IMR-90 (cell line): Measurements from ENCODE around the gene KCNK4. TPM values are rescaled to one million over a fixed set of nuclear protein-coding genes. Genes with fewer than 3 reads are reported as not detected.

Source experiments
- ATAC-seq: fragments of 200-7000 bp; cut with Tn5 transposase; 2 replicates; pipeline ENCODE4 v1.9.1; 2020; ENCODE audit warnings: low read depth, mild to moderate bottlenecking, moderate library complexity
- BruUV-seq: library from RNA; stranded (reverse); fragments of 400-500 nt; replicated peaks from 2 replicates; lab custom pipeline; 2021; lab: Mats Ljungman, UMichigan
- CTCF ChIA-PET: fragments of 300-600 bp; formaldehyde crosslinking; extraction: SDS; loops from one replicate; lab custom pipeline; 2021; ENCODE audit warnings: antibody characterized with exemption; lab: Yijun Ruan, JAX
- POLR2A ChIA-PET: fragments of 300-600 bp; sonication (Branson Sonifier 250); formaldehyde crosslinking; loops from one replicate; lab custom pipeline; 2022; ENCODE audit warnings: antibody characterized with exemption; ENCODE audit not compliant: unreplicated experiment; lab: Charles Lee
- DNase-seq: peaks from one replicate; pipeline ENCODE4 v3.0.0; 2013
- H2AFZ ChIP-seq: replicated peaks from 2 replicates; pipeline ENCODE3; 2013; ENCODE audit warnings: low read length, mild to moderate bottlenecking; ENCODE audit not compliant: poor library complexity
- H2AK5ac ChIP-seq: 2 replicates; pipeline ENCODE4 v1.6.1; 2013; ENCODE audit warnings: low read depth, low read length, inconsistent platforms
- H2AK9ac ChIP-seq: replicated peaks from 2 replicates; pipeline ENCODE3; 2013; ENCODE audit warnings: mild to moderate bottlenecking, low read depth, low read length, moderate library complexity; ENCODE audit not compliant: poor library complexity
- H2BK120ac ChIP-seq: 2 replicates; pipeline ENCODE4 v1.6.1; 2013; ENCODE audit warnings: low read depth, low read length, inconsistent platforms
- H2BK15ac ChIP-seq: 3 replicates; pipeline ENCODE4 v1.6.1; 2013; ENCODE audit warnings: low read depth, low read length, inconsistent platforms
- H2BK20ac ChIP-seq: 2 replicates; pipeline ENCODE4 v1.6.1; 2013; ENCODE audit warnings: low read depth, mild to moderate bottlenecking, inconsistent platforms, low read length, moderate library complexity
- H2BK5ac ChIP-seq: 2 replicates; pipeline ENCODE4 v1.6.1; 2013; ENCODE audit warnings: mild to moderate bottlenecking, low read depth, low read length, inconsistent platforms; ENCODE audit not compliant: poor library complexity, severe bottlenecking
- H3K14ac ChIP-seq: replicated peaks from 2 replicates; pipeline ENCODE4 v1.6.1; 2013; ENCODE audit warnings: low read depth, low read length, inconsistent platforms
- H3K18ac ChIP-seq: 2 replicates; pipeline ENCODE4 v1.6.1; 2013; ENCODE audit warnings: low read depth, low read length, control low read depth
- H3K23ac ChIP-seq: 2 replicates; pipeline ENCODE4 v1.6.1; 2013; ENCODE audit warnings: low read depth, low read length, inconsistent platforms
- H3K27ac ChIP-seq: 2 replicates; pipeline ENCODE4 v1.5.1; 2013; ENCODE audit warnings: mild to moderate bottlenecking, control low read depth, low read length; ENCODE audit not compliant: insufficient read depth
- H3K27me3 ChIP-seq: 2 replicates; pipeline ENCODE4 v1.6.1; 2013; ENCODE audit warnings: low read length; ENCODE audit not compliant: control insufficient read depth, insufficient read depth
- H3K36me3 ChIP-seq: 2 replicates; pipeline ENCODE4 v1.6.1; 2013; ENCODE audit warnings: low read length, mixed read lengths; ENCODE audit not compliant: control insufficient read depth, insufficient read depth
- H3K4ac ChIP-seq: 2 replicates; pipeline ENCODE4 v1.6.1; 2013; ENCODE audit warnings: low read depth, low read length, inconsistent platforms
- H3K4me1 ChIP-seq: 2 replicates; pipeline ENCODE4 v1.6.1; 2013; ENCODE audit warnings: low read length, mixed read lengths; ENCODE audit not compliant: control insufficient read depth, insufficient read depth
- H3K4me2 ChIP-seq: 2 replicates; pipeline ENCODE4 v1.6.1; 2013; ENCODE audit warnings: low read depth, mild to moderate bottlenecking, control low read depth, low read length, moderate library complexity
- H3K4me3 ChIP-seq: 2 replicates; pipeline ENCODE4 v1.5.1; 2013; ENCODE audit warnings: low read depth, mild to moderate bottlenecking, control low read depth, low read length, moderate library complexity; ENCODE audit not compliant: insufficient read depth
- H3K56ac ChIP-seq: 2 replicates; pipeline ENCODE4 v1.6.1; 2013; ENCODE audit warnings: low read length, inconsistent platforms; ENCODE audit not compliant: insufficient read depth; ENCODE audit errors: extremely low read depth
- H3K79me1 ChIP-seq, 2 experiments: 2 replicates each; pipeline ENCODE4 v1.6.1; 2013; ENCODE audit warnings: low read length in 2 of 2, inconsistent platforms in 1 of 2, low read depth in 1 of 2
- H3K9ac ChIP-seq: 2 replicates; pipeline ENCODE4 v1.6.1; 2013; ENCODE audit warnings: low read depth, low read length, control low read depth
- H3K9me1 ChIP-seq: 2 replicates; pipeline ENCODE4 v1.6.1; 2013; ENCODE audit warnings: low read length, inconsistent platforms; ENCODE audit not compliant: insufficient read depth
- H3K9me3 ChIP-seq: 2 replicates; pipeline ENCODE4 v1.6.1; 2013; ENCODE audit warnings: low read length; ENCODE audit not compliant: control insufficient read depth, insufficient read depth
- H4K20me1 ChIP-seq: 2 replicates; pipeline ENCODE4 v1.6.1; 2013; ENCODE audit warnings: low read length, inconsistent platforms; ENCODE audit not compliant: insufficient read depth
- H4K5ac ChIP-seq: 2 replicates; pipeline ENCODE4 v1.6.1; 2013; ENCODE audit warnings: mild to moderate bottlenecking, low read depth, low read length, control low read depth
- H4K8ac ChIP-seq, 2 experiments: 2 replicates each; pipeline ENCODE4 v1.6.1; 2013; ENCODE audit warnings: low read depth in 2 of 2, low read length in 2 of 2, control low read depth in 1 of 2, inconsistent platforms in 1 of 2
- H4K91ac ChIP-seq: 2 replicates; pipeline ENCODE4 v1.6.1; 2013; ENCODE audit warnings: low read depth, low read length, inconsistent platforms; ENCODE audit not compliant: insufficient read depth
- BHLHE40 ChIP-seq: fragments of 150-350 bp; IDR thresholded peaks from 2 replicates; pipeline ENCODE4 v1.6.1; 2016; ENCODE audit warnings: mild to moderate bottlenecking, low read depth, low read length
- CEBPB ChIP-seq: IDR thresholded peaks from 2 replicates; pipeline ENCODE4 v1.6.1; 2012; ENCODE audit warnings: low read depth, low read length, improper control_type of control experiment
- CHD1 ChIP-seq: IDR thresholded peaks from 2 replicates; pipeline ENCODE4 v1.6.1; 2012; ENCODE audit warnings: low read depth, low read length, improper control_type of control experiment
- FOS ChIP-seq: fragments of 150-350 bp; IDR thresholded peaks from 2 replicates; pipeline ENCODE4 v1.6.1; 2016; ENCODE audit warnings: low read depth, low read length
- MAFK ChIP-seq: IDR thresholded peaks from 2 replicates; pipeline ENCODE4 v1.6.1; 2012; ENCODE audit warnings: low read depth, low read length, improper control_type of control experiment
- MAZ ChIP-seq: IDR thresholded peaks from 2 replicates; pipeline ENCODE4 v1.6.1; 2012; ENCODE audit warnings: low read depth, mild to moderate bottlenecking, low read length, improper control_type of control experiment, moderate library complexity, borderline replicate concordance
- MXI1 ChIP-seq: IDR thresholded peaks from 2 replicates; pipeline ENCODE4 v1.6.1; 2012; ENCODE audit warnings: low read depth, mild to moderate bottlenecking, low read length, moderate library complexity, borderline replicate concordance
- NFE2L2 ChIP-seq: fragments of 150-350 bp; IDR thresholded peaks from 2 replicates; pipeline ENCODE4 v1.6.1; 2016; ENCODE audit warnings: low read depth, mild to moderate bottlenecking, low read length
- POLR2A ChIP-seq: IDR thresholded peaks from 2 replicates; pipeline ENCODE4 v1.6.1; 2012; ENCODE audit warnings: mild to moderate bottlenecking, low read depth, low read length
- RAD21 ChIP-seq: IDR thresholded peaks from 2 replicates; pipeline ENCODE4 v1.6.1; 2012; ENCODE audit warnings: low read length, improper control_type of control experiment
- RCOR1 ChIP-seq: IDR thresholded peaks from 2 replicates; pipeline ENCODE4 v1.6.1; 2012; ENCODE audit warnings: mild to moderate bottlenecking, low read length, improper control_type of control experiment; ENCODE audit not compliant: insufficient replicate concordance
- SMC3 ChIP-seq: fragments of 150-350 bp; IDR thresholded peaks from 2 replicates; pipeline ENCODE4 v1.6.1; 2016; ENCODE audit warnings: low read depth, mild to moderate bottlenecking, antibody characterized with exemption, low read length, moderate library complexity
- WGBS, 2 experiments: methylation state at CpG; one replicate each; pipeline versions ENCODE4 v1.1.5 to v1.1.7; 2013; ENCODE audit warnings: missing lambda C conversion rate in 2 of 2; ENCODE audit not compliant: insufficient read length in 1 of 2; ENCODE audit errors: extremely low coverage in 2 of 2; 5-methylcytosine and 5-hydroxymethylcytosine counted together
- dilution Hi-C: fragments of 300-500 bp; cut with HindIII; formaldehyde crosslinking; loops from one replicate; pipeline ENCODE4 v1.14.3; 2018; ENCODE audit warnings: low sequenced_read_pairs; ENCODE audit not compliant: unreplicated experiment
- in situ Hi-C: fragments of 300-500 bp; cut with MboI; formaldehyde crosslinking; loops from 3 replicates; pipeline ENCODE4 v1.14.3; 2019; ENCODE audit warnings: low sequenced_read_pairs, inconsistent platforms, mixed read lengths
- intact Hi-C: fragments of 100-400 bp; cut with micrococcal nuclease; formaldehyde crosslinking; loops from 2 replicates; pipeline ENCODE4 v1.10.0; 2022
- polyA plus RNA-seq, 3 experiments: library from polyadenylated mRNA; depleted of rRNA; stranded (reverse); fragments of >200 nt; gene quantifications; 2 replicates each; pipeline ENCODE4 v1.2.3, GENCODE V29; 2012; ENCODE audit warnings: low replicate concordance in 1 of 3
- total RNA-seq: library from RNA; depleted of rRNA; stranded (reverse); fragments of >200 nt; gene quantifications from 2 replicates; pipeline ENCODE4 v1.2.3, GENCODE V29; 2012
- TF ChIP-seq, protein P1 (sequence below): fragments of 150-350 bp; IDR thresholded peaks from 2 replicates; pipeline ENCODE4 v1.6.1; 2017; ENCODE audit warnings: mild to moderate bottlenecking, antibody characterized with exemption, low read length, low read depth
- TF ChIP-seq, protein P2 (sequence below): fragments of 150-350 bp; IDR thresholded peaks from 2 replicates; pipeline ENCODE4 v1.6.1; 2016; ENCODE audit warnings: low read depth, mild to moderate bottlenecking, low read length, moderate library complexity, borderline replicate concordance
- TF ChIP-seq, protein P3 (sequence below): conservative IDR thresholded peaks from 2 replicates; pipeline ENCODE4 v1.5.1; 2012; ENCODE audit warnings: mild to moderate bottlenecking, low read depth, low read length, improper control_type of control experiment

The KCNK4 gene
- total and polyA plus RNA-seq, 2 of the 4 experiments (the other 2 are of a cell fraction): not detected

DNA sequence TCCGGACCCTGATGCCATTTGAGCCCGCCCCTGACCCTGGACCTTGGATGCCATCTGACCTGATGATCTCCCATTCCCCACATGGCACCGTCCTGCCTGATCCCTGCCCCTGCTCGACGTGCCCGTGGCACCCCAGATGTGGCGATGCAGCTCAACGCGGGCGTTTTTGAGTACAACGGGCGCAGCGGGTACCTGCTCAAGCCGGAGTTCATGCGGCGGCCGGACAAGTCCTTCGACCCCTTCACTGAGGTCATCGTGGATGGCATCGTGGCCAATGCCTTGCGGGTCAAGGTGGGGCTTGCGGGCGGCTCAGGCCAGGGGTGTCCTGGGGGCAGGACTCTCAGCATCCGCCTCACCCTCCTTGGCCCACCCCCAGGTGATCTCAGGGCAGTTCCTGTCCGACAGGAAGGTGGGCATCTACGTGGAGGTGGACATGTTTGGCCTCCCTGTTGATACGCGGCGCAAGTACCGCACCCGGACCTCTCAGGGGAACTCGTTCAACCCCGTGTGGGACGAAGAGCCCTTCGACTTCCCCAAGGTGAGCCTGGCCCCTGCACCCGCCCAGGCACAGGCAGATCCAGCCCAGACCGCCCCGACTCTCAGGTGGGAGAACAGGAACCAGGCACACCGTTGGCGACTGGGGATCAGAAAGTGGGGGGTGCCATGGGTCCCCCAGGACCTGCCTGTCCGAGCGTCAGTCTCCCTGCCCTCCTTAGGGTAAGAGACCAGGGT is 28.7 kb upstream of the KCNK4 start:
- no peak overlapping the region for H3K9ac ChIP-seq
- dilution Hi-C loops (no loop called here), in situ Hi-C loops (no loop called here)
- TF ChIP-seq SMC3 (no peak), POLR2A (no peak), MAFK (no peak), CEBPB (no peak), MAZ (no peak), RAD21 (no peak), NFE2L2 (no peak), MXI1 (no peak), FOS (no peak), BHLHE40 (no peak), RCOR1 (no peak), CHD1 (no peak)
- TF ChIP-seq, protein P1, sequence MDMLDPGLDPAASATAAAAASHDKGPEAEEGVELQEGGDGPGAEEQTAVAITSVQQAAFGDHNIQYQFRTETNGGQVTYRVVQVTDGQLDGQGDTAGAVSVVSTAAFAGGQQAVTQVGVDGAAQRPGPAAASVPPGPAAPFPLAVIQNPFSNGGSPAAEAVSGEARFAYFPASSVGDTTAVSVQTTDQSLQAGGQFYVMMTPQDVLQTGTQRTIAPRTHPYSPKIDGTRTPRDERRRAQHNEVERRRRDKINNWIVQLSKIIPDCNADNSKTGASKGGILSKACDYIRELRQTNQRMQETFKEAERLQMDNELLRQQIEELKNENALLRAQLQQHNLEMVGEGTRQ: no peak
- TF ChIP-seq, protein P2, sequence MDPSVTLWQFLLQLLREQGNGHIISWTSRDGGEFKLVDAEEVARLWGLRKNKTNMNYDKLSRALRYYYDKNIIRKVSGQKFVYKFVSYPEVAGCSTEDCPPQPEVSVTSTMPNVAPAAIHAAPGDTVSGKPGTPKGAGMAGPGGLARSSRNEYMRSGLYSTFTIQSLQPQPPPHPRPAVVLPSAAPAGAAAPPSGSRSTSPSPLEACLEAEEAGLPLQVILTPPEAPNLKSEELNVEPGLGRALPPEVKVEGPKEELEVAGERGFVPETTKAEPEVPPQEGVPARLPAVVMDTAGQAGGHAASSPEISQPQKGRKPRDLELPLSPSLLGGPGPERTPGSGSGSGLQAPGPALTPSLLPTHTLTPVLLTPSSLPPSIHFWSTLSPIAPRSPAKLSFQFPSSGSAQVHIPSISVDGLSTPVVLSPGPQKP: no peak
- TF ChIP-seq, protein P3, sequence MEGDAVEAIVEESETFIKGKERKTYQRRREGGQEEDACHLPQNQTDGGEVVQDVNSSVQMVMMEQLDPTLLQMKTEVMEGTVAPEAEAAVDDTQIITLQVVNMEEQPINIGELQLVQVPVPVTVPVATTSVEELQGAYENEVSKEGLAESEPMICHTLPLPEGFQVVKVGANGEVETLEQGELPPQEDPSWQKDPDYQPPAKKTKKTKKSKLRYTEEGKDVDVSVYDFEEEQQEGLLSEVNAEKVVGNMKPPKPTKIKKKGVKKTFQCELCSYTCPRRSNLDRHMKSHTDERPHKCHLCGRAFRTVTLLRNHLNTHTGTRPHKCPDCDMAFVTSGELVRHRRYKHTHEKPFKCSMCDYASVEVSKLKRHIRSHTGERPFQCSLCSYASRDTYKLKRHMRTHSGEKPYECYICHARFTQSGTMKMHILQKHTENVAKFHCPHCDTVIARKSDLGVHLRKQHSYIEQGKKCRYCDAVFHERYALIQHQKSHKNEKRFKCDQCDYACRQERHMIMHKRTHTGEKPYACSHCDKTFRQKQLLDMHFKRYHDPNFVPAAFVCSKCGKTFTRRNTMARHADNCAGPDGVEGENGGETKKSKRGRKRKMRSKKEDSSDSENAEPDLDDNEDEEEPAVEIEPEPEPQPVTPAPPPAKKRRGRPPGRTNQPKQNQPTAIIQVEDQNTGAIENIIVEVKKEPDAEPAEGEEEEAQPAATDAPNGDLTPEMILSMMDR: no peak

More for the DNA sequence above, 28.7 kb upstream of the KCNK4 start:
- H3K4me3 ChIP-seq: no peak overlapping the region
- H3K9me3 ChIP-seq: no peaks in the 10 kb centered on the region
- ChIA-PET CTCF (no interaction called here), POLR2A (no interaction called here)
- DNase-seq: no peak
- H3K27me3 ChIP-seq: no peaks in the 10 kb centered on the region
- no peak overlapping the region for H2BK20ac ChIP-seq
- no peak overlapping the region for H3K4me2 ChIP-seq
- H3K4me1 ChIP-seq: peaks cover 9% of the 10 kb centered on the region
- H3K9me1 ChIP-seq: 0 out of 2 replicates have a peak, but pooled peaks cover 5% of the 10 kb centered on the region
- no peak overlapping the region for H3K23ac ChIP-seq
- H2BK5ac ChIP-seq: peak overlapping the region; percentile 34
- no peak overlapping the region for H3K14ac ChIP-seq
- no peak overlapping the region for H3K4ac ChIP-seq
- no peak overlapping the region for H3K18ac ChIP-seq
- H4K91ac ChIP-seq: no peak overlapping the region
- 0 out of 2 replicates have a peak overlapping the region, but pooled peaks have one; percentile 3 for H2AK5ac ChIP-seq
- H4K5ac ChIP-seq: no peak overlapping the region
- no peaks in the 10 kb centered on the region for H4K20me1 ChIP-seq
- H2BK15ac ChIP-seq: no peak overlapping the region
- H3K36me3 ChIP-seq: peaks cover 59% of the 10 kb centered on the region
- H3K79me1 ChIP-seq: peaks cover 7 to 30% of the 10 kb centered on the region in 2 experiments; a peak in 1 of 4 replicates
- intact Hi-C loops: no loop called here
- no peak overlapping the region for H2BK120ac ChIP-seq
- H2AFZ ChIP-seq: peak overlapping the region; percentile 40
- ATAC-seq: no peak
- peak overlapping the region; percentile 75 for H2AK9ac ChIP-seq
- H3K27ac ChIP-seq: no peak overlapping the region
- no TSS peak for BruUV-seq
- 0 out of 4 replicates have a peak overlapping the region, but pooled peaks of 1 of the 2 experiments have one; percentile 61 for H4K8ac ChIP-seq
- H3K56ac ChIP-seq: no peak overlapping the region
- 98% methylated on average over 30 of the region's 42 CpGs; no CpG with 5 or more reads in 1 of the 2 experiments for WGBS, 2 experiments
